Measurements from ENCODE around the gene KCNH1.

DNA sequence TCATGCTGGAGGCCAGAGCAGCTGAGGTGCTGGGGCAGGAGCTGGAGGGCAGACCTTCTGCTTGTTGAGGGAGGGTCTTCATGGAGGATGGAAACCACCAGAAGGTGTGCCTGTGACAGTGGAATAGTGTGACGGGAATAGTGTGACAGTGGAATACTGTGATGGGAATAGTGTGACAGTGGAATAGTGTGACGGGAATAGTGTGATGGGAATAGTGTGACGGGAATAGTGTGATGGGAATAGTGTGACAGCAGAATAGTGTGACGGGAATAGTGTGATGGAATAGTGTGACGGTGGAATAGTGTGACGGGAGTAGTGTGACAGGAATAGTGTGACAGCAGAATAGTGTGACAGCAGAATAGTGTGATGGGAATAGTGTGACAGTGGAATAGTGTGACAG, 480.2 kb downstream of the KCNH1 start:
- TF ChIP-seq EZH2 (IDR thresholded peaks at IDR 0.05; ENCODE audit: insufficient read depth, poor library complexity, severe bottlenecking), result no peak
- TF ChIP-seq EZH2phosphoT487 (IDR thresholded peaks at IDR 0.05; ENCODE audit: insufficient read depth, low read depth), result no peak

Measured in GM23248 (cell line).